Activated B cell treated with CpG ODN at 0.5 μM for 24 hours (primary cell): ENCODE measurements around the gene NDC1. TPM values are rescaled to one million over a fixed set of nuclear protein-coding genes. Genes with fewer than 3 reads are reported as not detected.

Experiments used
- ATAC-seq: fragments of 200-7000 bp; cut with Tn5 transposase; one replicate; pipeline ENCODE4 v1.10.0; 2021; ENCODE audit warnings: low read depth, mild to moderate bottlenecking, moderate library complexity
- CTCF ChIA-PET: fragments of 350-600 bp; sonication (Branson Sonifier 250); formaldehyde crosslinking; loops from one replicate; lab custom pipeline; 2021; ENCODE audit warnings: antibody characterized with exemption; lab: Charles Lee
- POLR2A ChIA-PET: fragments of 350-600 bp; sonication (Branson Sonifier 250); formaldehyde crosslinking; loops from one replicate; lab custom pipeline; 2021; ENCODE audit warnings: antibody characterized with exemption; lab: Charles Lee
- DNase-seq: peaks from one replicate; pipeline ENCODE4 v3.0.0; 2022
- H3K27ac Mint-ChIP-seq: one replicate; pipeline ENCODE4 v1.8.0; 2020; ENCODE audit warnings: mixed read lengths
- H3K27me3 Mint-ChIP-seq: one replicate; pipeline ENCODE4 v1.8.0; 2021; ENCODE audit warnings: mixed read lengths
- H3K36me3 Mint-ChIP-seq: one replicate; pipeline ENCODE4 v1.8.0; 2021; ENCODE audit warnings: low read depth, mixed read lengths
- H3K4me1 Mint-ChIP-seq: one replicate; pipeline ENCODE4 v1.8.0; 2021; ENCODE audit warnings: mixed read lengths
- H3K4me3 Mint-ChIP-seq: one replicate; pipeline ENCODE4 v1.8.0; 2020; ENCODE audit warnings: mild to moderate bottlenecking, mixed read lengths
- H3K9me3 Mint-ChIP-seq: one replicate; pipeline ENCODE4 v1.8.0; 2020; ENCODE audit warnings: mixed read lengths
- intact Hi-C: fragments of 100-400 bp; cut with micrococcal nuclease; formaldehyde crosslinking; loops from one replicate; pipeline ENCODE4 v1.15.1; 2024
- total RNA-seq: library from RNA; stranded (reverse); gene quantifications from 2 replicates; pipeline ENCODE4 v1.2.3, GENCODE V29; 2022
- TF ChIP-seq, protein P1 (sequence below): fragments of 200-600 bp; IDR thresholded peaks from one replicate; pipeline ENCODE4 v1.8.0; 2022; ENCODE audit warnings: antibody characterized with exemption, mild to moderate bottlenecking

The NDC1 gene
- total RNA-seq, 1 donor from 2014 or later, result 10.6 TPM

DNA sequence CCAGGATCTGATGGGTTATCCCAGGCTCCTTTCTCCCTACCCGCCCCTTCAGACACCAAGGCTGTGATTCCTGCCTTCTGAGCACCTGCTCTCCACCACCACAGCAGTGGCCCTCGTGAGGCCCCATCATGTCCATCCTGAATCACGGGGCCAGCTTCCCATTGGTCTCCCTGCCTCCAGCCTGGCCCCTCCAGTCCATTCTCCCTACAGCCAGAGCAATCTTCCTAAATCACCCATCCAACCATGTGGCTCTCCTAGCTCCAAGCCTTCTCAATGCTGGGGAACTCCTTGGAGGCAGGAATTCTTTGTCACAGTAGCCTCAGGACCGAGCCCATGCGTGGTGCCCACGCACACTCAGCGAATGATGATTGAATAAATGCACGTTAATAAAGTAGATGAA, 90.3 kb downstream of the NDC1 start:
- H3K27ac Mint-ChIP-seq, result no peak overlapping the region
- intact Hi-C loops, result no loop called here
- ATAC-seq, result no peak

DNA sequence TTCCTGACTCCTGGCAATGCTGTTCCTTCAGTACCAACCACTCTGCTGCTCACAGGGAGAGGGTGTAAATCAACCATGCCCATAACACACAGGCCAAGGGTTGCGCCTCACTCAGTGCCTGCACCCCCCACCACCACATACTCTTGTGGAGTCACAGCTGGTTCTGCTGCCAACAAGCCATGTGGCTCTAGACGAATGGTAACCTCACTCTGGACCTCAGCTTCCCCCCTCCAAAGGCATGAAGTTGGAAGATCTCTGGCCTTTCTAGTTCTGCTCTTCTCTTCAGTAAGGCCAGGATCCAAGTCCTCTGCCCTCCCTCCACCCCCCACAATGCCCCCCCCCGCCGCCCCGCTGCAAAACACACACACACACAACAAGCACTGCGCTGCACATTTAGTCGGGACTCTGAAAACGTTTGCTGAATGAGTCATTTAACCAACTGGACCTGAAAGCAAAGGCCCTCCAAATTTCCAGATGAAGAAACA, 97.4 kb downstream of the NDC1 start:
- Mint-ChIP-seq H3K4me3 (no peak overlapping the region), H3K27ac (no peak overlapping the region), H3K27me3 (peaks cover 39% of the 10 kb centered on the region), H3K9me3 (peaks cover 14% of the 10 kb centered on the region), H3K36me3 (no peaks in the 10 kb centered on the region), H3K4me1 (peaks cover 8% of the 10 kb centered on the region)
- DNase-seq, result no peak
- ATAC-seq, result no peak
- intact Hi-C loops, result no loop called here
- ChIA-PET CTCF (interaction anchor here (0.8 kb wide), 1 partner anchor 1678 kb away, joined by 3 read pairs; no protein-coding TSS in a partner anchor), POLR2A (no interaction called here)
- TF ChIP-seq, protein P1, sequence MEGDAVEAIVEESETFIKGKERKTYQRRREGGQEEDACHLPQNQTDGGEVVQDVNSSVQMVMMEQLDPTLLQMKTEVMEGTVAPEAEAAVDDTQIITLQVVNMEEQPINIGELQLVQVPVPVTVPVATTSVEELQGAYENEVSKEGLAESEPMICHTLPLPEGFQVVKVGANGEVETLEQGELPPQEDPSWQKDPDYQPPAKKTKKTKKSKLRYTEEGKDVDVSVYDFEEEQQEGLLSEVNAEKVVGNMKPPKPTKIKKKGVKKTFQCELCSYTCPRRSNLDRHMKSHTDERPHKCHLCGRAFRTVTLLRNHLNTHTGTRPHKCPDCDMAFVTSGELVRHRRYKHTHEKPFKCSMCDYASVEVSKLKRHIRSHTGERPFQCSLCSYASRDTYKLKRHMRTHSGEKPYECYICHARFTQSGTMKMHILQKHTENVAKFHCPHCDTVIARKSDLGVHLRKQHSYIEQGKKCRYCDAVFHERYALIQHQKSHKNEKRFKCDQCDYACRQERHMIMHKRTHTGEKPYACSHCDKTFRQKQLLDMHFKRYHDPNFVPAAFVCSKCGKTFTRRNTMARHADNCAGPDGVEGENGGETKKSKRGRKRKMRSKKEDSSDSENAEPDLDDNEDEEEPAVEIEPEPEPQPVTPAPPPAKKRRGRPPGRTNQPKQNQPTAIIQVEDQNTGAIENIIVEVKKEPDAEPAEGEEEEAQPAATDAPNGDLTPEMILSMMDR, result no peak

More for the DNA sequence above, 90.3 kb downstream of the NDC1 start:
- no peak for DNase-seq
- Mint-ChIP-seq H3K36me3 (no peaks in the 10 kb centered on the region), H3K4me3 (no peak overlapping the region), H3K27me3 (peaks cover 21% of the 10 kb centered on the region), H3K9me3 (peaks cover 8% of the 10 kb centered on the region), H3K4me1 (no peaks in the 10 kb centered on the region)
- CTCF ChIA-PET, result no interaction called here
- TF ChIP-seq, protein P1, result no peak
- POLR2A ChIA-PET, result no interaction called here

DNA sequence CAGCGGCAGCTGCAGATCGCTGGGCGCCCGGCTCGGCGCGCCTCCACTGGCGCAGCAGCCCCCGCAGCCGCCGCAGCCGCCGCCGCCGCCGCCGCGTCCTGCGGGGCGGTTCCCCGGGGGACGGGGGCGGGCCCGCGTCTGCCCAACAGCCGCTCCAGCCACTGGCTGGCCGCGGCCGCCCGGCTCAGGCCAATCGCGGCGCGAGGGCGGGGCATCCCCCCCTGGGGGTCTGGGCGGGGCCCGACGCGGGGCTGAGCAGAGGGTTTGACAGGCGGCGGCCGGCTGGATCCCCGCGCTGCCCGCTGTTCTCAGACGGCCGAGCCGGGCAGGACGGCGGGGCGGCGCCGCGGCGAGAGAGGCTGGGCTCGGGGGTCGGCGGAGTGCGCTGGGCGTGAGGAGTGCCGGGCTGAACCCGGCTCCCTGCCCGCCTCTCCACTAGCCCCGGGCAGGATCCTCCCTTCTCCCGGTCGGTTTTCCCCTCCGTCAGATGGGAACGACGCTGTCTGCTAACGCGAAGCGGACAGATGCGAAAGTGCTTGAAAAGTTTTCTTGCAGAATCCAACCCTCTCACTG, 98.9 kb downstream of the NDC1 start, which contains the start of gene GLIS1:
Gene GLIS1, minus strand, starts transcription at position 56 of the 573 bp plus-strand sequence. CDS start 1,100 bp downstream, outside the sequence.
- no peak within 1 kb of the TSS for H3K27ac Mint-ChIP-seq
- H3K4me1 Mint-ChIP-seq, result peaks cover 8% of the 10 kb centered on the region
- H3K9me3 Mint-ChIP-seq, result peaks cover 14% of the 10 kb centered on the region
- H3K27me3 Mint-ChIP-seq, result peaks cover 48% of the 10 kb centered on the region
- peak; percentile 99 for ATAC-seq
- H3K36me3 Mint-ChIP-seq, result no peaks in the 10 kb centered on the region
- intact Hi-C loops, result no loop called here
- TF ChIP-seq, protein P1, result no peak
- ChIA-PET POLR2A (no interaction called here), CTCF (no interaction called here)
- peak; percentile 62 for DNase-seq
- peak within 1 kb of the TSS; percentile 70 for H3K4me3 Mint-ChIP-seq

GRCh38 chr1:53738205-53739108, 99.6 kb downstream of the NDC1 start:
- ChIA-PET CTCF (no interaction called here), POLR2A (no interaction called here)
- TF ChIP-seq, protein P1, result no peak
- peak; percentile 18 for DNase-seq
- ATAC-seq, result no peak
- H3K36me3 Mint-ChIP-seq, result no peaks in the 10 kb centered on the region
- peak overlapping the region; percentile 66 for H3K4me3 Mint-ChIP-seq
- intact Hi-C loops, result no loop called here
- H3K4me1 Mint-ChIP-seq, result peaks cover 8% of the 10 kb centered on the region
- peaks cover 12% of the 10 kb centered on the region for H3K9me3 Mint-ChIP-seq
- H3K27me3 Mint-ChIP-seq, result peaks cover 47% of the 10 kb centered on the region
- no peak overlapping the region for H3K27ac Mint-ChIP-seq
